ENCODE measurements around the gene DNAH8. TPM values are rescaled to one million over a fixed set of nuclear protein-coding genes. Genes with fewer than 3 reads are reported as not detected.

Gene DNAH8
- total RNA-seq, 1 experiment from 2014 or later = not detected

- H3K4me3 ChIP-seq (ENCODE audit: low read length) = no peak overlapping the region
- no peak overlapping the region for H2AFZ ChIP-seq (ENCODE audit: low read length)
- no peak overlapping the region for H3K27ac ChIP-seq (ENCODE audit: low read length)
- no peaks in the 10 kb centered on the region for H3K36me3 ChIP-seq (ENCODE audit: insufficient read depth, low read length)
- DNase-seq = no peak
- no peaks in the 10 kb centered on the region for H3K9me3 ChIP-seq (ENCODE audit: low read length)
- H3K9me2 ChIP-seq (replicated peaks; ENCODE audit: insufficient read depth, low read length) = no peaks in the 10 kb centered on the region
- H3K4me1 ChIP-seq (ENCODE audit: low read length) = peaks cover 41% of the 10 kb centered on the region
- H3K4me2 ChIP-seq (ENCODE audit: low read depth, low read length, poor library complexity, severe bottlenecking) = no peak overlapping the region
- H3K79me2 ChIP-seq (ENCODE audit: low read length) = no peaks in the 10 kb centered on the region
- H4K20me1 ChIP-seq (ENCODE audit: insufficient read depth, low read depth, low read length) = no peaks in the 10 kb centered on the region
- no peak overlapping the region for H3K9ac ChIP-seq (ENCODE audit: low read length)
- H3K27me3 ChIP-seq (ENCODE audit: low read length) = no peaks in the 10 kb centered on the region
Observed at GRCh38 chr6:39021041-39021440, 305.9 kb downstream of the DNAH8 start.

- Histone ChIP-seq H2AFZ (ENCODE audit: low read length) (no peak overlapping the region), H3K4me1 (ENCODE audit: low read length) (peaks cover 48% of the 10 kb centered on the region), H3K9me2 (replicated peaks; ENCODE audit: insufficient read depth, low read length) (no peaks in the 10 kb centered on the region), H4K20me1 (ENCODE audit: insufficient read depth, low read depth, low read length) (no peaks in the 10 kb centered on the region), H3K9me3 (ENCODE audit: low read length) (no peaks in the 10 kb centered on the region), H3K4me2 (ENCODE audit: low read depth, low read length, poor library complexity, severe bottlenecking) (peak overlapping the region; percentile 16), H3K27me3 (ENCODE audit: low read length) (no peaks in the 10 kb centered on the region), H3K4me3 (ENCODE audit: low read length) (no peak overlapping the region), H3K27ac (ENCODE audit: low read length) (no peak overlapping the region), H3K36me3 (ENCODE audit: insufficient read depth, low read length) (no peaks in the 10 kb centered on the region), H3K9ac (ENCODE audit: low read length) (no peak overlapping the region), H3K79me2 (ENCODE audit: low read length) (no peaks in the 10 kb centered on the region)
- DNase-seq = no peak
Observed at GRCh38 chr6:39021779-39022178, 306.7 kb downstream of the DNAH8 start.

GRCh38 chr6:39026175-39026574 is 311.1 kb downstream of the DNAH8 start:
- no peak overlapping the region for H3K4me3 ChIP-seq (ENCODE audit: low read length)
- no peaks in the 10 kb centered on the region for H3K9me3 ChIP-seq (ENCODE audit: low read length)
- H3K9me2 ChIP-seq (replicated peaks; ENCODE audit: insufficient read depth, low read length) = no peaks in the 10 kb centered on the region
- H3K27ac ChIP-seq (ENCODE audit: low read length) = peak overlapping the region; percentile 59
- no peaks in the 10 kb centered on the region for H3K27me3 ChIP-seq (ENCODE audit: low read length)
- no peak overlapping the region for H3K9ac ChIP-seq (ENCODE audit: low read length)
- H3K4me1 ChIP-seq (ENCODE audit: low read length) = peaks cover 66% of the 10 kb centered on the region
- H3K79me2 ChIP-seq (ENCODE audit: low read length) = no peaks in the 10 kb centered on the region
- no peaks in the 10 kb centered on the region for H4K20me1 ChIP-seq (ENCODE audit: insufficient read depth, low read depth, low read length)
- no peak overlapping the region for H2AFZ ChIP-seq (ENCODE audit: low read length)
- peak overlapping the region; percentile 28 for H3K4me2 ChIP-seq (ENCODE audit: low read depth, low read length, poor library complexity, severe bottlenecking)
- peak; percentile 48 for DNase-seq
- H3K36me3 ChIP-seq (ENCODE audit: insufficient read depth, low read length) = no peaks in the 10 kb centered on the region

GRCh38 chr6:39029156-39030011 is 314.3 kb downstream of the DNAH8 start:
- no peaks in the 10 kb centered on the region for H4K20me1 ChIP-seq (ENCODE audit: insufficient read depth, low read depth, low read length)
- H3K79me2 ChIP-seq (ENCODE audit: low read length) = no peaks in the 10 kb centered on the region
- no peak overlapping the region for H3K9ac ChIP-seq (ENCODE audit: low read length)
- no peaks in the 10 kb centered on the region for H3K9me3 ChIP-seq (ENCODE audit: low read length)
- H3K9me2 ChIP-seq (replicated peaks; ENCODE audit: insufficient read depth, low read length) = no peaks in the 10 kb centered on the region
- H2AFZ ChIP-seq (ENCODE audit: low read length) = no peak overlapping the region
- H3K4me2 ChIP-seq (ENCODE audit: low read depth, low read length, poor library complexity, severe bottlenecking) = no peak overlapping the region
- peaks cover 42% of the 10 kb centered on the region for H3K4me1 ChIP-seq (ENCODE audit: low read length)
- peak; percentile 78 for DNase-seq
- H3K36me3 ChIP-seq (ENCODE audit: insufficient read depth, low read length) = no peaks in the 10 kb centered on the region
- no peak overlapping the region for H3K4me3 ChIP-seq (ENCODE audit: low read length)
- H3K27ac ChIP-seq (ENCODE audit: low read length) = no peak overlapping the region
- no peaks in the 10 kb centered on the region for H3K27me3 ChIP-seq (ENCODE audit: low read length)

GRCh38 chr6:39035681-39036080 is 320.6 kb downstream of the DNAH8 start:
- Histone ChIP-seq H3K9me2 (replicated peaks; ENCODE audit: insufficient read depth, low read length) (no peaks in the 10 kb centered on the region), H3K36me3 (ENCODE audit: insufficient read depth, low read length) (no peaks in the 10 kb centered on the region), H2AFZ (ENCODE audit: low read length) (no peak overlapping the region), H3K9me3 (ENCODE audit: low read length) (no peaks in the 10 kb centered on the region), H3K27me3 (ENCODE audit: low read length) (no peaks in the 10 kb centered on the region), H3K4me1 (ENCODE audit: low read length) (no peaks in the 10 kb centered on the region), H3K79me2 (ENCODE audit: low read length) (no peaks in the 10 kb centered on the region), H3K9ac (ENCODE audit: low read length) (no peak overlapping the region), H3K4me2 (ENCODE audit: low read depth, low read length, poor library complexity, severe bottlenecking) (no peak overlapping the region), H4K20me1 (ENCODE audit: insufficient read depth, low read depth, low read length) (no peaks in the 10 kb centered on the region), H3K27ac (ENCODE audit: low read length) (no peak overlapping the region), H3K4me3 (ENCODE audit: low read length) (no peak overlapping the region)
- DNase-seq = no peak

- Histone ChIP-seq H3K27ac (ENCODE audit: low read length) (no peak overlapping the region), H4K20me1 (ENCODE audit: insufficient read depth, low read depth, low read length) (no peaks in the 10 kb centered on the region), H3K4me3 (ENCODE audit: low read length) (no peak overlapping the region), H3K9ac (ENCODE audit: low read length) (no peak overlapping the region), H3K9me3 (ENCODE audit: low read length) (no peaks in the 10 kb centered on the region), H3K27me3 (ENCODE audit: low read length) (no peaks in the 10 kb centered on the region), H3K79me2 (ENCODE audit: low read length) (no peaks in the 10 kb centered on the region), H3K9me2 (replicated peaks; ENCODE audit: insufficient read depth, low read length) (no peaks in the 10 kb centered on the region), H2AFZ (ENCODE audit: low read length) (no peak overlapping the region), H3K36me3 (ENCODE audit: insufficient read depth, low read length) (no peaks in the 10 kb centered on the region), H3K4me1 (ENCODE audit: low read length) (no peaks in the 10 kb centered on the region), H3K4me2 (ENCODE audit: low read depth, low read length, poor library complexity, severe bottlenecking) (no peak overlapping the region)
- no peak for DNase-seq
Observed at GRCh38 chr6:39037082-39037508, 322.0 kb downstream of the DNAH8 start.

- H3K79me2 ChIP-seq (ENCODE audit: low read length) = no peaks in the 10 kb centered on the region
- H3K27ac ChIP-seq (ENCODE audit: low read length) = no peak overlapping the region
- no peaks in the 10 kb centered on the region for H3K4me1 ChIP-seq (ENCODE audit: low read length)
- H3K4me2 ChIP-seq (ENCODE audit: low read depth, low read length, poor library complexity, severe bottlenecking) = no peak overlapping the region
- no peaks in the 10 kb centered on the region for H3K27me3 ChIP-seq (ENCODE audit: low read length)
- H2AFZ ChIP-seq (ENCODE audit: low read length) = no peak overlapping the region
- H3K9me3 ChIP-seq (ENCODE audit: low read length) = no peaks in the 10 kb centered on the region
- no peak overlapping the region for H3K9ac ChIP-seq (ENCODE audit: low read length)
- no peaks in the 10 kb centered on the region for H4K20me1 ChIP-seq (ENCODE audit: insufficient read depth, low read depth, low read length)
- no peak overlapping the region for H3K4me3 ChIP-seq (ENCODE audit: low read length)
- H3K9me2 ChIP-seq (replicated peaks; ENCODE audit: insufficient read depth, low read length) = no peaks in the 10 kb centered on the region
- H3K36me3 ChIP-seq (ENCODE audit: insufficient read depth, low read length) = no peaks in the 10 kb centered on the region
- DNase-seq = no peak
Observed at GRCh38 chr6:39037707-39038106, 322.6 kb downstream of the DNAH8 start.

GRCh38 chr6:39040080-39040673 is 325.1 kb downstream of the DNAH8 start:
- no peaks in the 10 kb centered on the region for H3K9me3 ChIP-seq (ENCODE audit: low read length)
- no peaks in the 10 kb centered on the region for H3K9me2 ChIP-seq (replicated peaks; ENCODE audit: insufficient read depth, low read length)
- DNase-seq = no peak
- H3K9ac ChIP-seq (ENCODE audit: low read length) = no peak overlapping the region
- no peaks in the 10 kb centered on the region for H3K27me3 ChIP-seq (ENCODE audit: low read length)
- no peaks in the 10 kb centered on the region for H3K79me2 ChIP-seq (ENCODE audit: low read length)
- no peak overlapping the region for H3K27ac ChIP-seq (ENCODE audit: low read length)
- no peak overlapping the region for H2AFZ ChIP-seq (ENCODE audit: low read length)
- H3K36me3 ChIP-seq (ENCODE audit: insufficient read depth, low read length) = no peaks in the 10 kb centered on the region
- H4K20me1 ChIP-seq (ENCODE audit: insufficient read depth, low read depth, low read length) = no peaks in the 10 kb centered on the region
- no peaks in the 10 kb centered on the region for H3K4me1 ChIP-seq (ENCODE audit: low read length)
- H3K4me2 ChIP-seq (ENCODE audit: low read depth, low read length, poor library complexity, severe bottlenecking) = no peak overlapping the region
- H3K4me3 ChIP-seq (ENCODE audit: low read length) = no peak overlapping the region

Measured in Karpas-422 (cell line).